Loucy (cell line): Measurements from ENCODE around the gene CACNA1C.

Experiments
- H2AFZ ChIP-seq: fragments of 200-600 bp; sonication (generic); 2 replicates; pipeline ENCODE4 v1.6.0; 2016; ENCODE audit warnings: antibody characterized with exemption, mild to moderate bottlenecking, low read length, moderate library complexity
- H3F3A ChIP-seq: fragments of 200-600 bp; 2 replicates; pipeline ENCODE4 v1.6.0; 2016; ENCODE audit warnings: antibody characterized with exemption, low read depth, mild to moderate bottlenecking
- H3K27me3 ChIP-seq: fragments of 200-600 bp; sonication (generic); 2 replicates; pipeline ENCODE4 v1.6.1; 2014; ENCODE audit warnings: low read length, mild to moderate bottlenecking; ENCODE audit not compliant: insufficient read depth, poor library complexity, severe bottlenecking
- H3K36me3 ChIP-seq: fragments of 200-600 bp; sonication (generic); 2 replicates; pipeline ENCODE4 v1.6.1; 2016; ENCODE audit warnings: low read length; ENCODE audit not compliant: insufficient read depth
- H3K4me1 ChIP-seq: fragments of 200-600 bp; sonication (generic); 2 replicates; pipeline ENCODE4 v1.5.1; 2014; ENCODE audit warnings: low read length, mild to moderate bottlenecking; ENCODE audit not compliant: insufficient read depth, poor library complexity, severe bottlenecking
- H3K4me2 ChIP-seq: fragments of 200-600 bp; sonication (generic); 2 replicates; pipeline ENCODE4 v1.6.0; 2014; ENCODE audit warnings: antibody characterized with exemption, low read length, low read depth, mild to moderate bottlenecking; ENCODE audit not compliant: poor library complexity, severe bottlenecking
- H3K4me3 ChIP-seq: fragments of 200-600 bp; sonication (generic); 2 replicates; pipeline ENCODE4 v1.5.1; 2014; ENCODE audit warnings: low read length, mild to moderate bottlenecking, mixed read lengths; ENCODE audit not compliant: poor library complexity, severe bottlenecking
- H3K79me2 ChIP-seq: fragments of 200-600 bp; sonication (generic); 2 replicates; pipeline ENCODE4 v1.6.1; 2014; ENCODE audit warnings: low read length; ENCODE audit not compliant: insufficient read depth
- H3K9ac ChIP-seq: fragments of 200-600 bp; sonication (generic); 2 replicates; pipeline ENCODE4 v1.6.0; 2014; ENCODE audit warnings: mild to moderate bottlenecking, low read depth, low read length, moderate library complexity; ENCODE audit not compliant: poor library complexity, severe bottlenecking
- H3K9me2 ChIP-seq: fragments of 200-600 bp; sonication (generic); replicated peaks from 2 replicates; pipeline ENCODE4 v1.6.1; 2016; ENCODE audit warnings: low read depth, low read length, mixed read lengths
- H3K9me3 ChIP-seq: fragments of 200-600 bp; sonication (generic); 2 replicates; pipeline ENCODE4 v1.6.1; 2014; ENCODE audit warnings: mild to moderate bottlenecking, antibody characterized with exemption, low read length, low read depth; ENCODE audit not compliant: insufficient read depth
- H4K20me1 ChIP-seq: fragments of 200-600 bp; sonication (generic); 2 replicates; pipeline ENCODE4 v1.6.0; 2014; ENCODE audit warnings: antibody characterized with exemption, low read length, mild to moderate bottlenecking; ENCODE audit not compliant: insufficient read depth, poor library complexity, severe bottlenecking
- CTCF ChIP-seq: fragments of 200-600 bp; sonication (generic); conservative IDR thresholded peaks from 2 replicates; pipeline ENCODE4 v1.5.1; 2014; ENCODE audit warnings: mild to moderate bottlenecking, antibody characterized with exemption, low read length
- EZH2phosphoT487 ChIP-seq: fragments of 200-600 bp; IDR thresholded peaks from 2 replicates; pipeline ENCODE4 v1.6.1; 2018; ENCODE audit warnings: antibody characterized with exemption, mild to moderate bottlenecking, moderate library complexity, borderline replicate concordance

The CACNA1C gene

GRCh38 chr12:2541631-2542204 lies 488.9 kb downstream of the CACNA1C start:
- no peaks in the 10 kb centered on the region for H3K79me2 ChIP-seq
- H3K4me2 ChIP-seq = no peak overlapping the region
- no peaks in the 10 kb centered on the region for H3K9me3 ChIP-seq
- TF ChIP-seq EZH2phosphoT487 (no peak), CTCF (no peak)
- no peak overlapping the region for H2AFZ ChIP-seq
- H3K36me3 ChIP-seq = no peaks in the 10 kb centered on the region
- H3K4me3 ChIP-seq = no peak overlapping the region
- H3K27me3 ChIP-seq = peaks cover 5% of the 10 kb centered on the region
- H3F3A ChIP-seq = no peaks in the 10 kb centered on the region
- no peaks in the 10 kb centered on the region for H3K4me1 ChIP-seq
- H4K20me1 ChIP-seq = no peaks in the 10 kb centered on the region
- H3K9ac ChIP-seq = no peak overlapping the region
- no peaks in the 10 kb centered on the region for H3K9me2 ChIP-seq

GRCh38 chr12:2543801-2544200 lies 491.0 kb downstream of the CACNA1C start:
- Histone ChIP-seq H3K4me2 (no peak overlapping the region), H2AFZ (no peak overlapping the region), H3K36me3 (no peaks in the 10 kb centered on the region), H3K9me2 (no peaks in the 10 kb centered on the region), H3K4me1 (no peaks in the 10 kb centered on the region), H3K9ac (no peak overlapping the region), H3K9me3 (no peaks in the 10 kb centered on the region), H3K4me3 (no peak overlapping the region), H3K27me3 (peaks cover 5% of the 10 kb centered on the region), H3F3A (no peaks in the 10 kb centered on the region), H3K79me2 (no peaks in the 10 kb centered on the region), H4K20me1 (no peaks in the 10 kb centered on the region)
- no peak for TF ChIP-seq CTCF
- TF ChIP-seq EZH2phosphoT487 = no peak

- no peak overlapping the region for H3K4me3 ChIP-seq
- H3K9ac ChIP-seq = no peak overlapping the region
- TF ChIP-seq EZH2phosphoT487 (no peak), CTCF (no peak)
- H2AFZ ChIP-seq = no peak overlapping the region
- H3K27me3 ChIP-seq = peaks cover 5% of the 10 kb centered on the region
- no peaks in the 10 kb centered on the region for H4K20me1 ChIP-seq
- H3K4me1 ChIP-seq = no peaks in the 10 kb centered on the region
- no peaks in the 10 kb centered on the region for H3K36me3 ChIP-seq
- no peaks in the 10 kb centered on the region for H3K79me2 ChIP-seq
- no peaks in the 10 kb centered on the region for H3K9me3 ChIP-seq
- H3K9me2 ChIP-seq = no peaks in the 10 kb centered on the region
- H3F3A ChIP-seq = no peaks in the 10 kb centered on the region
- no peak overlapping the region for H3K4me2 ChIP-seq
Measured at GRCh38 chr12:2544230-2544629, 491.4 kb downstream of the CACNA1C start.
